Tibial nerve (tissue), 4 donors: ENCODE data around the gene HIVEP2. TPM values are rescaled to one million over a fixed set of nuclear protein-coding genes. Genes with fewer than 3 reads are reported as not detected.

Source experiments
- DNase-seq, 2 donors: peaks; one replicate each; pipeline ENCODE4 v3.0.0-alpha.2; 2019; ENCODE audit warnings: low spot score in 2 of 2
- H3K27ac ChIP-seq, 4 donors: fragments of 200-600 bp; sonication (generic) in 3 of 4; one replicate each; pipeline ENCODE4 v1.5.1; 2017 to 2019; ENCODE audit warnings: mild to moderate bottlenecking in 1 of 4
- H3K27me3 ChIP-seq, 2 donors: fragments of 200-600 bp; sonication (generic) in 1 of 2; one replicate each; pipeline versions ENCODE4 v1.5.1 to v1.6.0; 2017 to 2019
- H3K36me3 ChIP-seq, 3 donors: fragments of 200-600 bp; sonication (generic); one replicate each; pipeline ENCODE4 v1.5.1; 2018 to 2019
- H3K4me1 ChIP-seq, 4 donors: fragments of 200-600 bp; sonication (generic) in 3 of 4; one replicate each; pipeline ENCODE4 v1.5.1; 2017 to 2019
- H3K4me3 ChIP-seq, 4 donors: fragments of 200-600 bp; sonication (generic) in 3 of 4; one replicate each; pipeline ENCODE4 v1.5.1; 2017 to 2019; ENCODE audit warnings: mild to moderate bottlenecking in 1 of 4, moderate library complexity in 1 of 4
- H3K9me3 ChIP-seq, 4 donors: fragments of 200-600 bp; sonication (generic) in 3 of 4; one replicate each; pipeline ENCODE4 v1.5.1; 2017 to 2019
- CTCF ChIP-seq, 5 experiments: fragments of 200-600 bp in 3 of 5; fragments of 450-650 bp in 2 of 5; sonication (generic) in 3 of 5; IDR thresholded peaks; one replicate each; pipeline ENCODE4 v1.5.1; 2016 to 2019; ENCODE audit warnings: antibody characterized with exemption in 5 of 5, mild to moderate bottlenecking in 3 of 5, moderate library complexity in 2 of 5
- EP300 ChIP-seq, 2 donors: sonication (generic); formaldehyde crosslinking; IDR thresholded peaks; one replicate each; pipeline ENCODE4 v1.6.1; 2017; ENCODE audit warnings: antibody characterized with exemption in 2 of 2, mild to moderate bottlenecking in 1 of 2
- POLR2A ChIP-seq, 2 donors: fragments of 450-650 bp; IDR thresholded peaks; one replicate each; pipeline ENCODE4 v1.6.1; 2017; ENCODE audit warnings: antibody characterized with exemption in 2 of 2, mild to moderate bottlenecking in 2 of 2, moderate library complexity in 2 of 2
- WGBS, 2 donors: methylation state at CpG; one replicate each; pipeline ENCODE4 v1.1.5; 2018; 5-methylcytosine and 5-hydroxymethylcytosine counted together
- total RNA-seq, 4 donors: library from RNA; depleted of rRNA; stranded (reverse); fragments of >200 nt; gene quantifications; one replicate each; pipeline ENCODE4 v1.1.0, GENCODE V29; 2016

HIVEP2 gene
- total RNA-seq, 4 donors from 2014 or later, result 15.9 to 24.0 (median 19.9) TPM

DNA sequence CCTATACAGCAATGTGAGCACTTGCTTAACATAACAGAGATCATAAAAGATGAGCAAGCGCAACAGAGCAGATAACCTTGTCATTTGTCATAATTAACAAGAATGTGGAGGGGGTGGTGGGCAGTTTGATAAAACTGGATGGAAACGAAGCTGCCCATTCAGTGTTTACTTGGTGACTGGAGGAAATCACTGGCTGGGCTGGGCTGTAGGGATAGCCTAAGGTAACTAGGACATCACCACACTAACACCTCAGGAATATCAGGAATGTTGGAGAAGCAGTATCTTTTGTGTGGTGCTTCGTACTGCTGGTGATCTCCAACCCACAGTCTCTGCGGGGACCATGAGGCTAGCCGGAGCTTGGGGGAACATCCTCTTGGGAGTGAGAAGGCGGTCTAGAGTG lies 218.4 kb downstream of the HIVEP2 start:
- Histone ChIP-seq H3K4me1 (peaks cover 0 to 14% (median 0%) of the 10 kb centered on the region in 4 donors), H3K4me3 (no peak overlapping the region), H3K27ac (no peak overlapping the region), H3K36me3 (no peaks in the 10 kb centered on the region), H3K9me3 (no peaks in the 10 kb centered on the region), H3K27me3 (no peaks in the 10 kb centered on the region)
- DNase-seq, result no peak
- 88 to 93% methylated on average over 6 of the region's 6 CpGs for WGBS, 2 donors
- TF ChIP-seq CTCF (IDR thresholded peaks at IDR 0.05) (no peak), EP300 (IDR thresholded peaks at IDR 0.05) (no peak), POLR2A (IDR thresholded peaks at IDR 0.05) (no peak)

DNA sequence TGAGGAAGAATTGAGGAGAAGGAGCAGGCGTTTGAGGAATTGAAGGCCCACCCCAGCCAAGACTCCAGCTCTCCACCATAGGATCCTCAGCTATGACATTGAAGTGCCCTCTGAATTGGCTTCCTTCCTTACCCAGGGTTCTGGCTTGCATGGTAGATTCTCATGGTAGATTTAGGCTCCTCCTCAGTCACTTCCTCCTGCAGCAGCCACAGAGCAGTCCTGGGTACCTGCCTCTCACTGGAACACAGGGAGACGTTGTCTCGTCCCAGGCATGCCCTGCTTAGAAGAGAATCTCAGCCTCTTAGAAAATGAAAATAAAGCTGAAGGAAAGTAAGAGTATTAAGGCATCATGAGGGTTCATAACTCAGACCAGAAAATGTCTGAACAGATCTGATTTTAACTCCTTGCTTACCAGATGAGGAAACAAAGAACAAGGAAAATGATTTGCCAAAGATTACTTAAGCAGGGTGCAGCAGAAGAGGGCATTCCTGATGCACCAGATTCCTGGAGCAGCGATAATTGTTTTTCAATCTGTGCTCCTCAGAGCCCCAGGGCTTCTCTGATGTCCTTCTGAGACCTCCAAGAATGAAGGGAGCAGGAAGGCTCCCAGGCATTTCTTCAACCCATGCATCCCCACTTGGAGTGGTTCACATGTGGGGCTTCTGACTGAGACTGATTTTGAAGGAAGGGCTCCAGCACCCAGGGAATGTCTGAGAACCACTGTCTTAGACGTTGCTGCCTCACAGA lies 219.8 kb downstream of the HIVEP2 start:
- no peaks in the 10 kb centered on the region for H3K27me3 ChIP-seq
- no peak overlapping the region for H3K27ac ChIP-seq
- no peaks in the 10 kb centered on the region for H3K36me3 ChIP-seq
- H3K4me1 ChIP-seq, result peaks cover 0 to 14% (median 0%) of the 10 kb centered on the region in 4 donors
- no peak for DNase-seq
- H3K4me3 ChIP-seq, result no peak overlapping the region
- TF ChIP-seq EP300 (IDR thresholded peaks at IDR 0.05) (no peak), POLR2A (IDR thresholded peaks at IDR 0.05) (no peak), CTCF (IDR thresholded peaks at IDR 0.05) (no peak)
- no peaks in the 10 kb centered on the region for H3K9me3 ChIP-seq
- WGBS, 2 donors, result 69 to 74% methylated on average over 5 of the region's 5 CpGs

DNA sequence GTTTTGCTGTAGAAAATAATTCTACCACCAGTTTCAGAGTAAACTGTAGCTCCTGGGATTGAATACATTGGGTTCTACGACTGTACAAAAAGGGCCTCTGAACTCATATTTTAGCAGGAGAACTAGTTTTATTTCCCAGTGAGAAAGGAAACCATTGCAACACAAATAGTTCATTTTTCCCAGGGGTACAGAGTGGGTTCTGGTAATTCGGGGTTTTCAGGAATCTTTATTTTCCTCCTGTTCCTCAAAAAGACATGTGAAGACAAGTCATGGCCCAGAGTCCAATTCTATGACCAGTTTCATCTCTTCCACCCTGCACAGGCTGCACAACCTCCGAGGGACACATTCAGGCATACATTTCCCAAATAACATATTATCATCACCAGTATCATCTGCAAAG lies 222.1 kb downstream of the HIVEP2 start:
- DNase-seq, result no peak
- TF ChIP-seq EP300 (IDR thresholded peaks at IDR 0.05) (no peak), POLR2A (IDR thresholded peaks at IDR 0.05) (no peak), CTCF (IDR thresholded peaks at IDR 0.05) (no peak)
- H3K4me1 ChIP-seq, result no peaks in the 10 kb centered on the region
- H3K4me3 ChIP-seq, result no peak overlapping the region
- H3K9me3 ChIP-seq, result peaks cover 0 to 12% (median 0%) of the 10 kb centered on the region in 4 donors
- H3K36me3 ChIP-seq, result no peaks in the 10 kb centered on the region
- no peaks in the 10 kb centered on the region for H3K27me3 ChIP-seq
- 65 to 82% methylated on average over 3 of the region's 3 CpGs for WGBS, 2 donors
- H3K27ac ChIP-seq, result no peak overlapping the region

DNA sequence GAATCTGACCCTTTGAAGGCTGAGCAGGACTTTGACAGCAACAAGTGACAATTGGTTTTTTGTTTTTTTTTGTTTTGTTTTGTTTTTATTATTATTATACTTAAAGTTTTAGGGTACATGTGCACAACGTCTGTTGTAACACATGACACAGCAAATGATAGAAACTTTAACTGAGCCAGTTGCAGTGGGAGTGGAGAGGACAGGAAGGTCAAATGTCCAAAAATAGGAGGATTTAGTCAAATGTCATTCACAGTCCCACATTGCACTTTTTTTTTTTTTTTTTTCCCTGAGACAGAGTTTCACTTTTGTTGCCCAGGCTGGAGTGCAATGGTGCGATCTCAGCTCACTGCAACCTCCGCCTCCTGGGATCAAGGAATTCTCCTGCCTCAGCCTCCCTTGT lies 223.0 kb downstream of the HIVEP2 start:
- WGBS, 2 donors, result 64% methylated on average over 3 of the region's 3 CpGs
- H3K4me1 ChIP-seq, result no peaks in the 10 kb centered on the region
- no peak for TF ChIP-seq CTCF (IDR thresholded peaks at IDR 0.05)
- no peaks in the 10 kb centered on the region for H3K36me3 ChIP-seq
- H3K27ac ChIP-seq, result no peak overlapping the region
- no peak for DNase-seq
- no peak overlapping the region for H3K4me3 ChIP-seq
- peaks cover 0 to 12% (median 0%) of the 10 kb centered on the region in 4 donors for H3K9me3 ChIP-seq
- H3K27me3 ChIP-seq, result no peaks in the 10 kb centered on the region

GRCh38 chr6:142721215-142721920 lies 223.6 kb downstream of the HIVEP2 start:
- no peak for DNase-seq
- TF ChIP-seq EP300 (IDR thresholded peaks at IDR 0.05) (no peak), CTCF (IDR thresholded peaks at IDR 0.05) (no peak), POLR2A (IDR thresholded peaks at IDR 0.05) (no peak)
- H3K36me3 ChIP-seq, result no peaks in the 10 kb centered on the region
- no peak overlapping the region for H3K27ac ChIP-seq
- H3K4me3 ChIP-seq, result no peak overlapping the region
- H3K27me3 ChIP-seq, result no peaks in the 10 kb centered on the region
- H3K4me1 ChIP-seq, result no peaks in the 10 kb centered on the region
- 48 to 55% methylated on average over 5 of the region's 5 CpGs for WGBS, 2 donors
- H3K9me3 ChIP-seq, result peaks cover 0 to 12% (median 0%) of the 10 kb centered on the region in 4 donors
